ENCODE data around the gene TRIOBP. TPM values are rescaled to one million over a fixed set of nuclear protein-coding genes. Genes with fewer than 3 reads are reported as not detected.
A peak's percentile ranks its signal among the peaks of the same experiment; 100 is the strongest.
"Not testable (repeated sequence)": the region's sequence is repeated elsewhere in the genome, so short reads cannot be mapped to it uniquely, and the experiment has no call there.

Gene TRIOBP
- total RNA-seq, 2 donors from 2014 or later, result 74.7 to 82.2 TPM

DNA sequence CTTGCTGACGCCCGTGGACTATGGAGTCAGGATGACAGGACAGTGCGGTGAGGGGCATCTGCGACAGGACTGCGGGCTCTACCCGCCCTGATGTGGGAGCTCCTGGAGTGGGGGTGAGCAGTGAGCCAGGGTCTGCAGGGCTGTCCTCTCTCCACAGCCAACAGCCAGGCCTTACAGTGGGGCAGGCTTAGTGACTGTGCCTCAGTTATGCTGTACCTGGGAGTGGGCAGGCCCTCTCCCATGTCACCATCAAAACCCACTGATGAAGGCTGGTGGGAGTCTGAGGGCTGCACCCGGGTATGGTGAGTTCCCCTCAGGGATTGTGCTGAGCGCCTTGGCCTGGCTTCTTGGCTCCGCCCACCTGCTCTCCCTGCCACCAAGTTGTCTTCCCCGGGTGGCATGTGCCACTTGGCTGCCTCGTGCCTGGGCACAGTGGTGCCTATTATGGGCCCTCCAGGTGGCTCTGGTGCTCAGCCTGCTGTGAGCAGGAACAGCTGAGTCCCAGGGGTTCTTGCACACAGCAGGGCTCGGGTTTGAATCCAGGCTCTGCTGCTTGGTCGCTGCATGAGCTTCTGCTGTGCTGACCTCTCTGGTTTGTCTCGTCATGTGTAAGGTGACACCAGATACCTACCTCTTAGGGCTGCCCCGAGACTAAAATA is 4.1 kb upstream of the TRIOBP start:
- no peak overlapping the region for H3K9ac ChIP-seq (ENCODE audit: extremely low read depth, low read length, poor library complexity, severe bottlenecking)
- no peaks in the 10 kb centered on the region for H3K27me3 ChIP-seq (ENCODE audit: control insufficient read depth, insufficient read depth, low read length, poor library complexity, severe bottlenecking)
- H3K4me1 Mint-ChIP-seq, result peaks cover 6% of the 10 kb centered on the region
- WGBS, 2 experiments (ENCODE audit: insufficient coverage in 1 of 2, insufficient read length in 1 of 2), result 95 to 96% methylated on average over 10 to 15 of the region's 15 CpGs
- H3K4me3 ChIP-seq (ENCODE audit: low read length), result no peak overlapping the region
- TF ChIP-seq, protein P1, sequence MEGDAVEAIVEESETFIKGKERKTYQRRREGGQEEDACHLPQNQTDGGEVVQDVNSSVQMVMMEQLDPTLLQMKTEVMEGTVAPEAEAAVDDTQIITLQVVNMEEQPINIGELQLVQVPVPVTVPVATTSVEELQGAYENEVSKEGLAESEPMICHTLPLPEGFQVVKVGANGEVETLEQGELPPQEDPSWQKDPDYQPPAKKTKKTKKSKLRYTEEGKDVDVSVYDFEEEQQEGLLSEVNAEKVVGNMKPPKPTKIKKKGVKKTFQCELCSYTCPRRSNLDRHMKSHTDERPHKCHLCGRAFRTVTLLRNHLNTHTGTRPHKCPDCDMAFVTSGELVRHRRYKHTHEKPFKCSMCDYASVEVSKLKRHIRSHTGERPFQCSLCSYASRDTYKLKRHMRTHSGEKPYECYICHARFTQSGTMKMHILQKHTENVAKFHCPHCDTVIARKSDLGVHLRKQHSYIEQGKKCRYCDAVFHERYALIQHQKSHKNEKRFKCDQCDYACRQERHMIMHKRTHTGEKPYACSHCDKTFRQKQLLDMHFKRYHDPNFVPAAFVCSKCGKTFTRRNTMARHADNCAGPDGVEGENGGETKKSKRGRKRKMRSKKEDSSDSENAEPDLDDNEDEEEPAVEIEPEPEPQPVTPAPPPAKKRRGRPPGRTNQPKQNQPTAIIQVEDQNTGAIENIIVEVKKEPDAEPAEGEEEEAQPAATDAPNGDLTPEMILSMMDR (conservative IDR thresholded peaks at IDR 0.05), result no peak
- H3K4me1 ChIP-seq (ENCODE audit: control insufficient read depth, insufficient read depth, low read length), result no peaks in the 10 kb centered on the region
- H3K9me3 ChIP-seq (ENCODE audit: control insufficient read depth, low read length), result no peaks in the 10 kb centered on the region
- H3K36me3 Mint-ChIP-seq (ENCODE audit: low read depth), result peaks cover 40% of the 10 kb centered on the region
- no peaks in the 10 kb centered on the region for H3K27me3 Mint-ChIP-seq (ENCODE audit: insufficient read depth)
- H3K27ac ChIP-seq (ENCODE audit: low read depth, low read length), result no peak overlapping the region
- H3K36me3 ChIP-seq (ENCODE audit: control insufficient read depth, insufficient read depth, low read length), result peaks cover 20% of the 10 kb centered on the region
- H3K27ac Mint-ChIP-seq, result no peak overlapping the region
- H3K4me3 Mint-ChIP-seq, result no peak overlapping the region
- DNase-seq, result no peak
- no peaks in the 10 kb centered on the region for H3K9me3 Mint-ChIP-seq

DNA sequence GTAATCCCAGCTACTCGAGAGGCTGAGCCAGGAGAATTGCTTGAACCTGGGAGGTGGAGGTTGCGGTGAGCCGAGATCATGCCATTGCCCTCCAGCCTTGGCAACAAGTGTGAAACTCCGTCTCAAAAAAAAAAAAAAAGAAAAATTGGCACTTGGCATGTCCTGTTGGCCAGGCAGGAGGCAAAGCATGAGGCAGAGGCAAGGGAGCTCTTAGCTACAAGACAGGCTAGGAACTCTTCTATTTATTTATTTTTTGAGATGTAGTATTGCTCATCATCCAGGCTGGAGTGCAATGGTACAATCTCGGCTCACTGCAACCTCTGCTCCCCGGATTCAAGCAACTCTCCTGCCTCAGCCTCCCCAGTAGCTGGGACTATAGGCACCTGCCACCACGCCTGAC is 2.7 kb upstream of the TRIOBP start:
- not testable (repeated sequence) for DNase-seq; H3K9ac ChIP-seq (ENCODE audit: extremely low read depth, low read length, poor library complexity, severe bottlenecking); H3K9me3 ChIP-seq (ENCODE audit: control insufficient read depth, low read length); H3K4me3 ChIP-seq (ENCODE audit: low read length); H3K4me3 Mint-ChIP-seq; H3K27ac ChIP-seq (ENCODE audit: low read depth, low read length); H3K27me3 ChIP-seq (ENCODE audit: control insufficient read depth, insufficient read depth, low read length, poor library complexity, severe bottlenecking); H3K9me3 Mint-ChIP-seq; H3K4me1 ChIP-seq (ENCODE audit: control insufficient read depth, insufficient read depth, low read length); H3K27ac Mint-ChIP-seq; H3K27me3 Mint-ChIP-seq (ENCODE audit: insufficient read depth); H3K4me1 Mint-ChIP-seq
- peaks cover 15% of the 10 kb centered on the region for H3K36me3 ChIP-seq (ENCODE audit: control insufficient read depth, insufficient read depth, low read length)
- WGBS, 2 experiments (ENCODE audit: insufficient coverage in 1 of 2, insufficient read length in 1 of 2), result 93 to 98% methylated on average over 6 to 7 of the region's 7 CpGs
- peaks cover 34% of the 10 kb centered on the region for H3K36me3 Mint-ChIP-seq (ENCODE audit: low read depth)

- Mint-ChIP-seq H3K36me3 (ENCODE audit: low read depth) (peaks cover 35% of the 10 kb centered on the region), H3K27ac (peak overlapping the region; percentile 69), H3K4me3 (peak overlapping the region; percentile 85)
- peak overlapping the region; percentile 39 for H3K4me3 ChIP-seq (ENCODE audit: low read length)
- WGBS, 2 experiments (ENCODE audit: insufficient coverage in 1 of 2, insufficient read length in 1 of 2), result 47 to 50% methylated on average over 10 to 12 of the region's 13 CpGs
- H3K27me3 Mint-ChIP-seq (ENCODE audit: insufficient read depth); H3K9me3 ChIP-seq (ENCODE audit: control insufficient read depth, low read length); H3K4me1 ChIP-seq (ENCODE audit: control insufficient read depth, insufficient read depth, low read length); DNase-seq; H3K9ac ChIP-seq (ENCODE audit: extremely low read depth, low read length, poor library complexity, severe bottlenecking); H3K9me3 Mint-ChIP-seq; H3K4me1 Mint-ChIP-seq; H3K27me3 ChIP-seq (ENCODE audit: control insufficient read depth, insufficient read depth, low read length, poor library complexity, severe bottlenecking): not testable (repeated sequence)
- H3K36me3 ChIP-seq (ENCODE audit: control insufficient read depth, insufficient read depth, low read length), result peaks cover 25% of the 10 kb centered on the region
- H3K27ac ChIP-seq (ENCODE audit: low read depth, low read length), result peak overlapping the region; percentile 19
Observed at GRCh38 chr22:37696260-37696656, 590 bp upstream of the TRIOBP start.

- peaks cover 6% of the 10 kb centered on the region for H3K4me1 Mint-ChIP-seq
- no peaks in the 10 kb centered on the region for H3K9me3 Mint-ChIP-seq
- H3K4me3 Mint-ChIP-seq, result peak overlapping the region; percentile 85
- Histone ChIP-seq H3K9ac (ENCODE audit: extremely low read depth, low read length, poor library complexity, severe bottlenecking) (peak overlapping the region; percentile 53), H3K9me3 (ENCODE audit: control insufficient read depth, low read length) (no peaks in the 10 kb centered on the region), H3K4me1 (ENCODE audit: control insufficient read depth, insufficient read depth, low read length) (no peaks in the 10 kb centered on the region), H3K27ac (ENCODE audit: low read depth, low read length) (peak overlapping the region; percentile 75), H3K36me3 (ENCODE audit: control insufficient read depth, insufficient read depth, low read length) (peaks cover 27% of the 10 kb centered on the region), H3K27me3 (ENCODE audit: control insufficient read depth, insufficient read depth, low read length, poor library complexity, severe bottlenecking) (no peaks in the 10 kb centered on the region), H3K4me3 (ENCODE audit: low read length) (peak overlapping the region; percentile 84)
- TF ChIP-seq, protein P1 (conservative IDR thresholded peaks at IDR 0.05), result peak; percentile 2
- peaks cover 31% of the 10 kb centered on the region for H3K36me3 Mint-ChIP-seq (ENCODE audit: low read depth)
- H3K27me3 Mint-ChIP-seq (ENCODE audit: insufficient read depth), result no peaks in the 10 kb centered on the region
- no peak overlapping the region for H3K27ac Mint-ChIP-seq
- WGBS, 2 experiments (ENCODE audit: insufficient coverage in 1 of 2, insufficient read length in 1 of 2), result 0 to 7% methylated on average over 2 to 3 of the region's 3 CpGs
- no peak for DNase-seq
Observed at GRCh38 chr22:37697538-37697835, 639 bp downstream of the TRIOBP start.

Measured in endodermal cell (in vitro differentiated cells).